T-helper 1 cell (primary cell): Measurements from ENCODE around the gene NEGR1.

ENCODE experiments used
- DNase-seq, 5 donors: peaks; one replicate each; pipeline ENCODE4 v3.0.0-alpha.2; 2012 to 2020

Gene NEGR1

DNA sequence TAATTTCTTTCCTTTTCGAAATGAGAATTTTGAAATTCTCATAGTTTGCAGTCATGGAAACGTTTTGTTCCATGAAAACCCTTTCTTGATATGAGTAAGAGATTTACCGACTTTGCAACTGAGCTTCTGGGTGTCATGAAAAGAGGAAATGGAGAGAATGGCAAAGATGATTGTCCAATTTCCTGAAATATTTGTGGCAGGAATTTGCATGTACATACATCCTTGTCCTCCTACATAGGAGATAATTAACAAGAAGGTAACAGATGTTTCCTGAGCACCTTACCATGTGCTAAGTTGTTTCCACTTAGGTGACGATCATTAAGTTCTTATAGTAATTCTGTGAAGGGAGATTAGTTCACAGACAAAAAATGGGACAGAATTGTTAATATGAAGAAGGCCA is 170.7 kb downstream of the NEGR1 start:
- no peak for DNase-seq

DNA sequence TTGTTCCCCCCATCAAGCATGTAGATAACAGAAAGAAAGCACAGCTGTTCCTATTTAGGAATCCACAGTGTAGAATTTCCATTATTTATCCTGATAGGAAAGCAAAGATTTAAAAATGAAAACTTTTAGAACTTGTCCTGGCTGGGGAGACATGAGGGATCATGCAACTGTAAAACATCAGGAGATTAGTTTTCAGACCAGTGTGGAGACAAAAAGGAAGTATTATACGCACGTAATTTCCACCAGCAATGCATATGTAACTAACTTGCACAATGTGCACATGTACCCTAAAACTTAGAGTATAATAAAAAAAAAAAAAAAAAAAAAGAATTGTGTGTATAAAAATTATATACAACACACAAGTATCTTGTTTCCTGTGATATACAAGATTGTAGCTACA is 172.4 kb downstream of the NEGR1 start:
- no peak for DNase-seq

DNA sequence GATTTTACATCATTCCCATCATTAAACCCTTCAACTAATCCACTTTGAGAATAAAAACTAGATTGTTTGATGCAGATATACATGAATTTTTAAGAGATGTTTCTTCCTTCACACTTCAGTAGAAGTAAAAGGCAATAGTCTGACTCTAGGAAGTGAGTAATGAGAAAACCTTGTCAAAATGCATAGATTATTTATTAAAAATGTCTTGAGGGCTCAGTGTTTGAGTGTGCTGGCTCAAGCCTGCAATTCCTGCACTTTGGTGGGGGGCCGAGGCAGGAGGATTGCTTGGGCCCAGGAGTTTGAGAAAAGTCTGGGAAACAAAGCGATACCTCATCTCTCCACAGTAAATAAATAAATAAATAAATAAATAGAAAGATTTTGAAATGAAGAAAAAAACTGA is 177.1 kb downstream of the NEGR1 start:
- no peak for DNase-seq

DNA sequence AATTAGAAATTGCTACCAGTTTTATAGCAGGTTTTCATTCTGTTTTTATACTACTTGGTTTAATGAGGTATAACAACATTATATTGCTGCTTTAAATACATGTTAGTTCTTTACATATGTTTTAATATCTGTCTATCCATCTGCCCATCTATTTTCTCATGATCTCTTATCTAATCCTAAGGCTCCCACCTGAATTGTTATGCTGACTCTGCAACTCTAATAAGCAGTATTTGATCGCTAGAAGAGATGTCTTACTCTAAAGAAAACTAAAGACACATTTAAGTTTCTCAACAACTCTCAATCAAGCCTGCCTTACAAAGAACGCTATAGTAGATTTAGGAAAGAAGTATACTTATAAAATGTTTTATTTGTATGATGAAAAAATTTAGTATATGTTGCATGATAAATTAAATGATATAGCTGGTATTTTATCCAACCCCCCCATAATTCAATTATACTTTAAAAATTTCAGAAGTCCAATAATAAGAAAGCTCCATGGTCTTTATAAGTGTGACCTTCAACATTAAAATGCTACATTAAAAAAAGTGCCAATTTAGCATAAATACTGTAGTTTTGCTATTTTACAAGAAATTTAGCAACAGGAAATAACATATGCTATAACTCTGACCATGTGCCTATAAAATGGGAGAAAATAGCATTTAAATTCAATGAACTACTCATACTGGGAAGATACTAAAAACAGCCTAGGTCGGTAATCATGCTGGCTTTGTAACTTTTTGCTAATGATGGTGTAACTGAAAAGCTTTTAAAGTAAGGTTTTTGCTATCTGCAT is 180.3 kb downstream of the NEGR1 start:
- no peak for DNase-seq

DNA sequence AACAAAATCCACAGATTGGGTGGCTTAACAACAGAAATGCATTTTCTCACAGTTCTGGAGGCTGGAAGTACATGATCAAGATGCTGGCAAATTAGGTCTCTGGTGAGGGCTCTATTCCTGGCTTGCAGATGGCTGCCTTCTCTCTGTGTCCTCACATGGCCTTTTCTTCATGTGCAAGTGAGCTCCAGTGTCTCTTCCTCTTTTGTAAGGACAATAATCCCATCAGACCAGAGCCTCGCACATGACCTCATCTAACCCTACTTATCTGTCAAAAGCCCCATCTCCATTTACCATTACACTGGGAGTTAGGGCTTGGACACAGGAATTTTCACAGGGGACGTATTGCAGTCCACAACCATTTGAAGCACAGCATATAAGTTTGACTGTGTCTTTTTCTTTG is 181.6 kb downstream of the NEGR1 start:
- DNase-seq: no peak

DNA sequence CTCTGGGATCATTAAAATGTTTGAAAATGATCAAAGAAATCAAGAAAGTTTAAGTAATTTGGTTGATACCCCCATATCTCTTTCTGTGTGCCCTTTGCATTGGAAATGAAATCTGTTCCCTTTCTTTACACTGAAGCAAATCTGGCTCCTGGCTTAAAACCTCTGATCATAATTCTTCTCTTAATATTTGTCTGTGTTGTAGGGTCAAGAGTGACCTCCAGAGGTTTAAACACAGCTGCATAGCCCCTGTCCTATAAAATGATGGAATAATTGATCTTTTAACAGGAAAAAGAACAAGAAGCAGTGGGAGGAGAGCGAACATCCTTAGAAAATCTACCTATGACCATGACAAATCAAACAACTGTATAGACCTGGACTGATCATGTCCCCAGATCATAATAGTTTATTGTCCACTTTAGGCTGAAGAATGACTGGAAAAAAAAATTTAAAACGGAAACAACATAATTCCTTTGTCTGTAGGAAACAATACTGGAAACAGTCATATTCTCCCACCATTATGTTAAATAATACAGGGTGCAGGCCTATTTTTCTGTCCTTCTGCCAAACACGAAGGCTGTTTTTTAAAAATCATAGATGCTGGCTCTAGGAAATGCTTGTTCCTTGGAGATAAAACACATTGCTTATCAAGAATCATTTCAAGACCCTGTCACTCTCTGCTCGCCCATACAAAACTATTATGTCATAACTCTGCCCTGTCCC is 184.3 kb downstream of the NEGR1 start:
- DNase-seq: no peak

DNA sequence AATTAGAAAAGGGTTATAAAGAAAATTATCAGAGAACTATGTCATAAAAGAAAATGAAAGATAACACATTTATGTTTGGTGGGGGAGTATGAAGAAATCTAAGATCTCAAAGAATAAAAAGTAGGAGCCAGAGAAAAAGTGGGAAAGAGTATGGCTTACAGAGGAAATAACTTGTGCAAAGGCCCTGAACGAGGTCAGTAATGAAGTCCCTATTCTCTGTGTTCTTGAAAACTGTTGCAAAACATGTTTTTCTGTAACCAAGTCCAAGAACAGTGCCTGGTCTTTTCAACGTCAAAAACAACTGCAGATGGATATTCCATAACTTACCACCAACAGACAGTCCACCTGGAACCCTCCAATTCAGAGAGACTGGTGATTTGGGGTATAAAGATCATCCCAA is 188.1 kb downstream of the NEGR1 start:
- no peak for DNase-seq

DNA sequence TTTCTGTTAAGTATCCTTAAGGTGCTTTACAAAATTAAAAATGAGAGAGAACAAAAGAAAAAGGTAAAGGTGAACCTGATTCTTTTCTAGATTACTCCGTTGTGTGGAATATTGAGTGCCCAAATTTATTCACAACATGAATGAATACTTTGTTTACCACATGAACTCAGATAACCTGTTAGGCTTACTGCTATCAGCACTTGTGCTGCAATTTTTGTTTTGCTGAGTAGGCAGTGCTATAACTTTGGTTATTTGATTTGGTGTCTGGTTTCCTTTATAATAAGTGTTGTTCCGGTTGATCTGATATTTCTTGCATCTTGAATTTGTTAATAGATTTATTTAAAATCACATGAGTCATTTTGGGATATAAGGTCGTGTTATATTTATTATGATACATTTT is 195.9 kb downstream of the NEGR1 start:
- DNase-seq: no peak

DNA sequence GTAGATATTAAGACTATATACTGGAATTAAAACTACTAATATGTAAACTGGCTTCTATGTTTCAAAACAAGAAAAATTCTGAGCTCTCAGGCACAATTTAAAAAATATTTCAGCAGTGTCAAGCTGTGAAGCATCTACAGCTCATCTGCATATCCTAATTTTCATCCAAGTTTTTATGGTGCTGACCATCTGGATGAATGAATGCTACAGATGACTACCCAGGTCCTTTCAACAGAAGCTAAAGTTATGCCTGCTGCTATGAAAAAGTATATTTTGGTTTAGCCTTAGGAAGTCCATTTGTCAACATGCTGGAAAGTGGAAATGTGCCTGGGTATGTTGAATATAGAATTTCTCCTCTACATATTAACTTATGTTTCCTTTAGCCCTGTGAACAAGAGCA is 206.9 kb downstream of the NEGR1 start:
- DNase-seq: no peak

DNA sequence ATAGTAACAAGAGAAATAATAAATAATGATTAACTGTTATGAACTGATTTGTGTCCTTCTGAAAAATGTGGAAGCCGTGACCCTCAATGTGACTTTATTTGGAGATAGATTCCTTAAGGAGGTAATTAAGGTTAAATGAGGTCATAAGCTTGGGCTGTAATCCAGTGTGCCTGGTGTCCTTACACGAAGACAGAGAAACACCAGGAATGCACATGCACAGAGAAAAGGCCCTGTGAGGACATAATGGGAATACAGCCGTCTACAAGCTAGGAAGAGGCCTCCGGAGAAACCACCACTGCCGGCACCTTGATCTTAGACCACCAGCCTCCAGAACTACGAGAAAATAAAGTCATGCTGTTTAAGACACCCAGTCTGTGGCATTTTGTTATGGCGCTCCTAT is 215.9 kb downstream of the NEGR1 start:
- no peak for DNase-seq

DNA sequence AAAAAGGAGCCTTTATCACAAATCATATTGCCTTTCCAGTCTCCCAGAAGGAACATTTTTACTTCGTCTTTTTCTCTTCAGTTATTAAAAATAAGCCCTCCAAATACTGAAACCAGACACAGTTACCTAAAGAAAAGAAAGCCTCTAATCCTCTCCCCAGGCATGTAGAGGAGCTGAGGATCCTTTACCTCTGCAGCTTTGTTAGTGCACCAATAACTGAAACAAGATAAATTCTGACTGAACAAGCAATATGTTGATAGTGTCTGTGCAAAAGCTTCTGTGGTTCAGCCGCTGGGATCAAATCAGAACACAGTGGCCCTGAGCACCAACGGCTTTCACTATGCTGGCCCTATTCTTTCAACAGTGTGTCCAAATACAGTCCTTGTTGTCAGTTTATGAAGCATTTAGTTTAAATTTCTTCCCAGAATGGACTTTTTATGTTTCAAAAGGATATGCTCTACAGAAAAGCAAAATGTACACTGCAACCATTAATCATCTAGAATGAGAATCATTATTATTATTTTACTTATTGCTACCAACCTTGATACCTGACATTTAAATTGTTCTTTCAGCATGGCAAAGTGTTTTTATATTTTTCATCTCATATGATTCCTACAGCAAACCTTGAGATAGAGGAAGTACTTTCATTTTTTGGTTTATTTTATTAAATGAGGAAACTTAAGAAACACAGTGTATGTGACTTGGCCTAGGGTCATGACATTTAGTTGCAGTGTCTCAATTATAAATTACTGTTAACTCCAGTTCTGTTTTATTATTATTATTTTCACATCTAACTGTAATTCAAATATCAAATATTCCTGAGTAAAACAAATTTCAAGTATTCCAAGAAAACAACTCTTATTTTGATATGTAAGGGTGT is 217.9 kb downstream of the NEGR1 start:
- DNase-seq: no peak

DNA sequence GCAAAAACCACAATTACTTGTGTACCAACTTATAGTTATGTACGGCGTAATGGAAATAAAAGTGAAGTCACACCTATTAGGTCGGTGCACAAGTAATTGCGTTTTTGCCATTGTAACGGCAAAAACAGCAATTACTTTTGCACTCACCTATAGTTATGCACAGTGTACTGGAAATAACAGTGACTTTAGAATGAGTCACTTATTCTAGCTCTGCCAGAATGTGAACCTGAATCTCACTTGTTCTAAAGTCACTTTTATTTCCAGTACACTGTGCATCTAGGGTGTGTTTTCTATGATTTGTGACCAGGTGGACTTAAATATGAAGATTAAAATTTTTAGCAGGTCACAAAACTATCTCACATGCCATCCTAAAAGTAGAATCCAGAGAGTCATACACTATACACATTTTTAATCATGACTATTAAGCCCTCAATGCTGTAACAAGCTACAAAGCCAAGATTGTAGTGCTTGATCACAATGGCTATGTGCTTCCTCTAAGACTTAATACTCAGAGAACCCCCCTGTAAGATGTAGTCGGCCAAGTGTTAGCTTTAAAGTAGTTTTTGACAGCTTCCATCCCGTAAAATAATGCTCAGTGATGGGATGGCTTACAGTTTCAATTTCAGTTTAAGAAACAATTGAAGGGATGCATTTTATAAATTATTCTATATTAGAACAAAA is 218.8 kb downstream of the NEGR1 start:
- no peak for DNase-seq

DNA sequence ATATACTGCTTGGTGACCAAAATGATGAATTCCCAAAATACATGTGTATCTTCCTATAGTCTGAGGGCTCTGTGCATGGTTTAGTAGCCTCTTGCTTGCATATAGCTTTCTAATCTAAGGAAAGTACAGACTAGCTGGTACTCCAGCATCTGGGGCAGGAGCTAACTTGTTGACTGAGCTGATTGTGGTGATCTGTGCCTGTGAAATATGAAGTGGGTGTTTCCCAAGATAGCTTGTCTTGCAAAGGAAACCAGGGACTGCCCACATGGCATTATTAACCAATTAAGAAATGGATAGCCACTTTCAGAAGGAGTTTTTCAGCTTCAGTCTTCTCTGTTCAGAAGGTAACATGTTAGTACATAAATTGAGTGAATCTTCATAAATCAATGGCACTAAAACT is 219.8 kb downstream of the NEGR1 start:
- no peak for DNase-seq

DNA sequence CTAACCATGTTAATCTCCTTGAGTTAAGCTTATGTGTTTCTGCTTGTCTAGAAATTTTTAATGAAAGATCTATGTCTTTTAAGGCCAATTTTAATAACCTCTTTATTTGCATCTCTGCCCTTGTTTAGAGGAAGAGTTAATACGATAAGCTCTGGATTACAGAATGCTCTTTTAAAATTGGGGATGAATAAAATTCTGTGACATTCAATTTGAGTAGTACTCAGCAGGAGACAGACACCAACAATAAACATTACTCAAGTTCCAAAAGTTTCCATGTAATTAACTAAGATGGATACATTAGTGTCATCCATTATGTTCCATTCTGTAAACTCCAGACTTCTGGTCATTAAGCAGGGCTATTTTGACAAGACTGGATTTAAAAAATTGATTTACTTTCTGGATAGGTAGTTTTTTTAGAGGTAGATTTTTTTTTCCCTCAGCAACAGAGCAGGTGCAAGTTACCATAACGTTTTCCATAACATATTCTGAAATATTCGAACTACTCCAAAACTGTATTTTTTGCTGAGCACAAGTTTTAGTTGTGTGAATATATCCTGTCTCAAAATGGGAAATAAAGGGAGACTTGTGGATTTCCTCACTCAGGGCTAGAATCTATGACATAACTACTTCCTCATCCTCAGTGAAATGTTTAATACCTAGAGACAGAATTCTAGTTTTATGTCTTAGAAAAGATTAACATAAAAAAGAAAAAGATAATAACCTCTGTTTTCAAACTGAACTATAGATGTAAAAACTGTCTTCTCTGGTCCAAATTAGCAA is 221.7 kb downstream of the NEGR1 start:
- no peak for DNase-seq

DNA sequence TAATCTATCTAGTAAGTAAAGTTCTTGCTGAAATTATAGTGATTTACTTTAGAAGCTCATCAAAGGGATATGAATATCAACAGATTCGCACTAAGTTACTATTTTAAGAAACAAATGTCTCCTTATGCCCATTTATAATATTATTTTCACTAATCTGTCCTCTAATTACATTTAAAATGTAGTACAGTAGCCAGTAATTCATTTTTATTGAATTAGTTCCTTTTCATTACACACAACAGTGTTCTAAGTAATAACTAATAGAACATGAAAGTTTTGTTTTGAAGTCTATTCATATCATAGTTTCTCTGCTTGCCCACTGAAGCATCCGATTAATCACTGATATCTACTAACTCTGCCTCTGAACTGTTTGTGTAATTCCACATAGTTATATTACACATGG is 225.8 kb downstream of the NEGR1 start:
- DNase-seq: no peak

DNA sequence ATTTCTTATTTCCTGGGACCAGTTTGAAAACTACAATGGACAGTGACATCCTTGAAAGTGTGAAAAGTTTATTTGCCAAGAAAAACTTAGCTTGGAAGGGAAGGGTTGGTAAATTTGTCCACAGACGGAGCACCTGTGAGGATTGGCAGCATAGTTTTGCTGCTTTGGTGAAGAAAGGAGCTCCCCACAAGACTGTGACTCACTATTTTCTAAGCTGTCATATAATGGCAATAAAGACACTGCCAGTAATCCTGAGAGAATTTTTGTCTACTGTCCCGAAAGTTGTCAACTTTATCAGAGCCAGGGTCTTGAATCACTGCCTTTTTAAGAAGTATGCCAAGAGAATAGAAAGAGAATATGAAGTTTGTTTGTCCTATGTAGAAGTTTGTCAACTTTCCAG is 230.8 kb downstream of the NEGR1 start:
- no peak for DNase-seq

DNA sequence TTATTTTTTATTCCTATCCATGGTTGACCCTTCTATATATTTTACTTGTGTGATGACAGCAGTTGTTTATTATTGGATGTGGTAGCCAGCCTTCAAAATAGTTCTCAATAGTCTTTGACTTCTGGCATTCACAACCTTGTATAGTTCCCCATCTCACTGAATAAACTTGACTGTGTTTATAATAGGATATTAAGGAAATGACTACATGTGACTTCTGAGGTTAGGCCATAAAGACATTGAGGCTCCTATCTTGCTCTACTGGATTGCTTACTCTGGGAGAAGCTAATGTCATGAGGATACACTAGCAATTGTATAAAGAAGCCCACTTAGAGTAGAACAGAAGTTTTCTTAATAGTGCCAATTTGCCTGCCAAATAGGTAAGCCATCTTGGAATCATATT is 231.8 kb downstream of the NEGR1 start:
- DNase-seq: no peak

DNA sequence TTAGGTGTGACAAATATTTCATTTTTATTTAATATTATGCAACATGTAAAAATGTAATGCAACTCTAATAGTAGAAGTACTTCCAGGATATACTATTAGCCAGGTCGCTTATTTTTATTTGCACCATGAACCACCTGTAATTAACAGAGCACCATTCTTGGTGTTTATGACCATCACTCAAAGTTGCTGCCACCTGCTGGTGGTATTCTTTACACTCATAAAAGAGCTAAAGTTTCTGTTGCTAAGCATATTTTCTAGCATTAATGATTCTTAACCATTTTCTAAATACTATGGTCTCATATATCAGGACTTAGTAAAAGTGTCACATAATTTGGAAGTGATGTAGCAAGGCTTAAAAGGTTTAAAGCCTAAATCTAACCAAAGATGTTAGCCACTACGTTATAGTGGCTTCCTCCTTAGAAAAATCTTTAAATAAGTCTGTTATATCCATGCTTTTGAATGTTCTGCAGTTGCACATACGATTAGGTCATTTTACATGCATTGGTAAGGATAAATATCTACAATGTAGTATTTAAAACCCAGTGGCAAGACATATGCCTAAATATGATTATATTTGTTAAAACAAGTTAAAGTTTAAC is 244.5 kb downstream of the NEGR1 start:
- peak in 1 of 5 donors; percentile 0 for DNase-seq

DNA sequence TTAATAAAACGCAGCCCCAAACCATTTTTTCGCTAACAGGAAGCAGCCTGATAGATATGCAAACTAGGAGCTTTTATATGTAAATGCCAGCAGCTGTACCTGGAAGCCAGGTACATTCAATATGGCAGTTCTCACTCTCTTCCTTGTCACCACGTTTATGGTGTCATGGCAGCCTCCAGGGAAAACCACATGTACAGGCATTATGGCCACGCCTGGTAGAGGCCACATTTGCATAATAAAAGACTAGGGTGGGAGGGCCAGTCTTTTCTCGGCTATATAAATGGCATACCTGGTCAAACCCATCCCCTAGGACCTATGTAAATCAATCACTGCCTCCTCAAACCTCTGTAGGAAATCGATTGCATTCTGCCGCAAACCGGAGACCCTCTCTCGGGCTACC is 247.5 kb downstream of the NEGR1 start:
- DNase-seq: no peak

DNA sequence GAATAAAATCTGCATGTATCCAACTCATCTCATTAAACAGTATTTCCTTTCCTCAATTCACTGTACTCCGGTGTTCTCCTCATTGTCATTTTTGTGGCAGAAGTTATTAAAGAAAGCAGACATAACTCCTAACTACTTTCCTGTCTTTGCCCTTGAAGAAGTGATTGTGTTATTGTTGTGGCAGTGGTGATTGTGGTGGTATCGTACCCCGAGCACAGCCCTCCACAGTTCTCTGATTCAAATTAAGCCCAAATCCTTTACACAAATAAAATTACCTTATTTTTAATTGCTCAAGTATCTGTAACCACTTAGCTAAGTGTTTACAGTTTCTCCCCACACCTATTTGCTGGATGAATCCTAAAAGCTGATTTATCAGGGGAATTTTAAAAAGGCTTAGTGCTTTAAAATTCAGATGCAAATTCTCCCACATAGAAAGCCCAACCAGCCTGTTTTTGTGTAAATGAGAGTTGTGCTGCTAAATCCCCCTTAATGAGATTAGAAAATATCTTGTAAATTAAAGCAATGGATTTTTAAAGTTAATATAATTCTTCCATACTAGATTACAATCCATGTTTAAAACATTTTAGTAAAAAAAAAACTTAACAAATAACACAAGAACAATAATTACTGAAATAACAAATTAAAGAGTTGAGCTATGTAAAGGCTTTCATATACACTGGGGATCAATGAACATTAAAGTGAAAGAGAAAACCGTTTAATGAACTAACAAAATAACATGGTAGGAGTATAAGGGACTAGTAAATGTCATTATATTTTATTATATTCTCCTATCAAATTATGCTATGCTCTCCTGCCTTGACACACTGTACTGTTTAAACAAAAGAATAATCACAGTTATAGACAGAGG is 259.0 kb downstream of the NEGR1 start:
- DNase-seq: no peak

DNA sequence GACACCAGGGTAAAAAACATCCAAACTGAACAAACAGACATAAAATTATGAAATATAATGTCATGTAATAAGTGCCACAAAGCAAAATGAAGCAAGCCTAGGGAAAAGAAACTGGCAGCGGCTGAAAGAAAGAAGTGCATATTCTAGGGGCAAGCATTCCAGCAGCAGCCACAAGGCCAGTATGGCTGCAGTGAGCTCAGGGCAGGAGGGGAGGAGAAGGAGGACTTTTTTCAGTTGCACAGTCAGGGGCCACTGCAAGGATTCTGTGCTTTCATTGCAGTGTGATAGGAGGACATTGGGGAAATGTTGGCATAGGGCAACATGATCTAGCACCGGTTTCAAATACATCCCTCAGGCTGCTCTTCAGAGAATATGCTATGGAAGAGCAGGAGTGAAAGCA is 263.8 kb downstream of the NEGR1 start:
- no peak for DNase-seq
